DMS 273 treated with DMSO at 0.1 percent for 48 hours (cell line): ENCODE measurements around the gene C20orf144.

Source experiments
- DNase-seq: peaks from one replicate; lab custom pipeline; 2025; lab: John Stamatoyannopoulos, UW

Gene C20orf144

GRCh38 chr20:33676652-33677645 lies 14.8 kb downstream of the C20orf144 start:
- no peak for DNase-seq

- DNase-seq = no peak
Measured at GRCh38 chr20:33677991-33678702, 16.0 kb downstream of the C20orf144 start.

DNA sequence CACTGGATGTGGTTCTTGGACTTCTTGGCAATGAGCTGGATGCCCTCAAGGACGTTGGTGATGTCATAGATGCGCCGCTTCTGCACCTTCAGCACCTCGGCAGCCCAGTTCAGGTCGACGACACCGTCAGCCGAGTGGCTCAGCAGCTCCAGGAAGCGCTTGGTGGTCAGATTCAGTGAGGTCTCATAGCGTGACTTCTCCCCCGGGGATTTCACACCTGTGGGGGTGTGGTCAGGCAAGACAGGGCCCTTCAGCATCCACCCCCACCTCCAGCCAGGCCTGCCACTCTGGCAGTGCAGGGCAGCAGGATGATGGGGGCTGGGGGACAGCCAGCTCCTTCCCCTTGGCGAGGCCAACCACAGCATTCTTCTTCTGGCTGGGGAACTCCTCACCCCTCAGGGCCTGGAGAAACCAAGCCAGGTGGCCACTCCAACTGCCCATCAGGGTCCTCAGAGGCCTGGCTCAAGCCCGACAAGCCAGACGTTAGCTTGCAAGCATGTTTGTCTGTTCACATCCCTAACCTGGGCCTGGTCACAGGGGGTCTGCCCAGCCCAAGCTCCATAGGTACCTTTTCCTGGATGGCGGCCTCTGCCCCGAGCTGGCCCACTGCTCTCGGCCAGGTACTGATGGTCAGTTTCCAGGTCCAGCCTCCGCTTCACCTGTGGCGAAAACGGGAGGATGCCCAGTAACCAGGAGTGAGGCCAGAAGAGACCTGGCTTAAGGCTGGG lies 17.8 kb downstream of the C20orf144 start:
- no peak for DNase-seq

DNA sequence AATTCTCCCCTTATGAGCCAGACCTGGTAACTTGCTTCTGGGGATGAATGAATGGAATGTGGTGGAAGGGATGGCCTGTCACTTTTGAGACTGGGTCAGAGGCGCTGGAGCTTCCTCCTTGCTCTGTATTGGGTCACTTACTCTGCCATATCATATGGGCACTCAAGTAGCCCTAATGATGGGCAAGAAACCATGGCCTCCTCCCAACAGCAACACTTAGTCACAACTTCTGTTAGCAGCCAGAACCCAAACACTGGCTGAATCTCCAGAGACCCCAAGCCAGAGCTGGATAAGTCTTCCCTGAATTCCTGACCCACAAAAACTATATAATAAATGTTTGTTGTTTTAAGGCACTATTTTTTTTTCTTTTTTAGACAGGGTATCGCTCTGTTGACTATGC lies 18.6 kb downstream of the C20orf144 start:
- no peak for DNase-seq

- no peak for DNase-seq
Measured at GRCh38 chr20:33681288-33681687, 19.2 kb downstream of the C20orf144 start.

GRCh38 chr20:33681728-33682353 lies 19.7 kb downstream of the C20orf144 start:
- DNase-seq = no peak

- DNase-seq = peak; percentile 90
Measured at GRCh38 chr20:33684533-33685327, 22.6 kb downstream of the C20orf144 start.

GRCh38 chr20:33685328-33686099 lies 23.4 kb downstream of the C20orf144 start:
- DNase-seq = peak; percentile 90

DNA sequence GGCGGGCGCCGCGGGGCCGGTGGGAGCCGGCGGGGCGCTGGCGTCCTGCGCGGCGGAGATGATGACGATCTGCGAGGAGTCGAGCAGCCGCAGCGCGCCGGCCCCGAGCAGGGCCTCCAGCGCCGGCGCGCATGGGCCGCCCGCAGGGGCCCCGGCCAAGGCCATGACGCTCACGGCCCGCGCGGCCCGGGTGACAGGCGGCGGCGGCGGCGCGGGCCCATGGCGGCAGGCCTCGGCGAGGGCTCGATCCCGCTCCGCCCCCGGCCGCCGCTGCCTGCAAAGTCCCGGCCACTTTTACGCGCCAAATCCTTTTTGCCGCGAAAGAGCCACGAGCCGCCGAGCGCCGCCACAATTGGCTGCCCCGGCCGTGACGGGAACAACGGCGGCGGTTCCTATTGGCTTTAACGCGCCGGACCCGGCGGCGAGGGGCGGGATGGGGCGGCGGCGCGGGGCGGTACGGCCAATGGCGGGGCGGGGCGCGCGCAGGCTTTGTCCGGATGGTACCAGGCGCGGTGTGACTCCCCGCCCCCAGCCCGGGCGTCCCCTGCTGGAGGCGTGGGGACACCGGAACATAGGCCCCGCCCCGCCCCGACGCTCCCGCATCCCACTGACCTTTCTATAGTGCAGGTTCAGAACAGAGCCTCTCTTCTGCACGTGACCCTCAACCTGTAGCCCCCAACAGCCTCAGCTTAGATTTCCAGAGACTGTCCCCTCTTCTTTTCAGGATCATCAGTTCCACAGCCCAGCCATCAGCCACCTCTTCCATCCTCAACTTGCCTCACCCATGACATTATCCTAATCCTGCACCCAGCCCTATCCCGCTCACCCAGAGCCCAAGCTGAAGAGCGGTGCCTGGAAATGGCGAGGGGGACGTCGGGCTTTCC lies 24.2 kb downstream of the C20orf144 start, which contains the start of gene E2F1:
Gene E2F1 (minus strand): TSS at position 286 of the 884 bp plus-strand sequence. CDS start 121 bp downstream, at position 165.
- peak; percentile 89 for DNase-seq

- DNase-seq = no peak
Measured at GRCh38 chr20:33686984-33687366, 24.8 kb downstream of the C20orf144 start.

DNA sequence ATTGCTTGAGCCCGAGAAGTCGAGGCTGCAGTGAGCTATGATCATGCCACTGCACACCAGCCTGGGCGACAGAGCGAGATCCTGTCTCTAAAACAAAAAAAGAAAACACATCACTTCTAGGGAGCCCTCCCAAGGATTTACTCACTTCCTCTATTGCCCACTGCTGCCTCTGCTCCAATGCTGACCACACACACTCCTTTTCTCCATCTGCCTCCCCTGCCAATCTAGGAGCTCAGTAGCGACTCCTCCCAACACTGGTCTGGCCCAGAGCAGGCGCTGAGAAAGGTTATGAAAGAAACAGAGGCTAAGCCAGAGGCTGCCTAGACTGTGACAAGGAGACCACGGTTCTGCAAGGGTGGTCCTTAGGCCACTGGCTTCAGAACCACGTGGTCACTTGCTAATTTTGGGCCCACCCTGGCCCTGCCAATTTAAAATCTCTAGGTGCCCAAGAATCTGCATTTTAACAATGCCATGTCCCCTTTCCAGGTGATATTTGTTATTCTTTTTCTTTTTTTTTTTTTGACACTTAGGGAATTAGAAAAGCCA lies 25.3 kb downstream of the C20orf144 start:
- no peak for DNase-seq

GRCh38 chr20:33687993-33688937 lies 26.1 kb downstream of the C20orf144 start:
- DNase-seq = no peak

DNA sequence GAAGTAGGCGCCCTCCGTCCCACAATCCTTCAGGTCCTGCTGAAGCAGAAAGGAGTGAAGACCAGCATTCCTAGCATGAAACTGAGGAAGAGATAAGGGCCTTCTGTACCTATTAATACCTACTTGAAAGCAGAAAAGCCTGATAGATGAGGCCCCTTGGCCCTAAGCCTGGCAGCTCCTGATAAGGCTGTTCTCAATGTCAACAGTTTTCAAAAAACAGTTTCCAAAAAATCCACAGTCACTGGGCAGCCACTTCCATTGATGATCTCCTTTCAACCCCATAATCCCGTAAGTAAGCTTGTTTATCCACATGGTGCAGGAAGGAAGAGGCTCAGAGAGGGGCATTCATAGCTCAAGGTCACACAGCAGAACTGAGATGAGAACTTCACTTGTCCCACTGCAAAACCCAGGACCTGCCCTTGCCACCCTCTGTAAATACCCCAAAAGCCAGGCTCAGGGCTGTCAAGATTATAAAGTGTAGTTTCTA lies 26.9 kb downstream of the C20orf144 start:
- DNase-seq = no peak

GRCh38 chr20:33689493-33689892 lies 27.4 kb downstream of the C20orf144 start:
- no peak for DNase-seq

DNA sequence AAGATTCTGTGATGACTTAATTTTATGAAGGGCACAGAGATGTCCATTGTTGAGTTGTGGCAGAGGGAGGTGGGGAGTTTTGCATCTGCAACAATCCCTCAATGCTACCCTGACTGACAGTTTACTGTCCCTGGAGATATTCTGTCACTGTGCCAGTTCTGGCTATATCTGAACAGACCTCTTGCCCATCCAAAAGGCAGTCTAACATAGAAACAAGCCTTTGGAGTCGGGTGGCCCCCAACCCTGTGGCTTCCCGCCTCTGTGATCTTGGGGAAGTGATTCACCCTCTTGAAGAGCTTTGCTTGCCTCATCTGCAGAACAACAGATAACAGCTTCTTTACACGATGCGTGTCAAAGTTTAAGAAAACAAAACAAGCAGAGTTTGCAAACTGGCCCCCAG lies 27.8 kb downstream of the C20orf144 start:
- DNase-seq = no peak

DNA sequence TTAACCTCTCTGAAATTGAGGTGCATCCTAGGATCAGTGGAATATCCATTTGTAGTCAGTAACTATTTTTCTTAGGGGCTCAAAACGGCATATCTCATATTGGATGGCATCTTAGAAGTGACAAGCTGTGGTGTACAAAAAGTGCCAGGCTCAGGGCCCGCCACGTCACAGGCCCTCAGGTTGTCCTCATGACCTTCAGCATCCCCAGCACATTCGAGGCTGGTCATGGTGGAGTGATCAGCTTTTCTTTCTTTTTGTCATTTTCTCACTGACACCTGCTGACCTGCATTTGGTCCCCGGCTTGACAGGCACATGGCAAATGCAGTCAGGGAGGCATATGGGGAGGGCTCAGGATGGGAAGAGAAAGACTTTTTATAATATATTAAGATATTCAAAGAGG lies 31.2 kb downstream of the C20orf144 start:
- no peak for DNase-seq
